ENCODE results near the gene R3HDM4. TPM values are rescaled to one million over a fixed set of nuclear protein-coding genes. Genes with fewer than 3 reads are reported as not detected.

The R3HDM4 gene
- total RNA-seq, 1 experiment from 2014 or later: 23.0 TPM

GRCh38 chr19:947707-948539, 34.9 kb upstream of the R3HDM4 start:
- DNase-seq (ENCODE audit: low spot score): no peak

- no peak for DNase-seq (ENCODE audit: low spot score)
These were observed 34.2 kb upstream of the R3HDM4 start for GRCh38 chr19:947090-947706.

- DNase-seq (ENCODE audit: low spot score): no peak
These were observed 32.6 kb upstream of the R3HDM4 start for GRCh38 chr19:945401-946252.

GRCh38 chr19:944663-945241, 31.7 kb upstream of the R3HDM4 start:
- no peak for DNase-seq (ENCODE audit: low spot score)

GRCh38 chr19:944171-944567, 31.1 kb upstream of the R3HDM4 start:
- no peak for DNase-seq (ENCODE audit: low spot score)

GRCh38 chr19:943551-944170, 30.6 kb upstream of the R3HDM4 start:
- no peak for DNase-seq (ENCODE audit: low spot score)

- DNase-seq (ENCODE audit: low spot score): no peak
These were observed 29.2 kb upstream of the R3HDM4 start for GRCh38 chr19:942133-942645.

GRCh38 chr19:941292-942132, 28.5 kb upstream of the R3HDM4 start:
- no peak for DNase-seq (ENCODE audit: low spot score)

GRCh38 chr19:940591-941291, 27.7 kb upstream of the R3HDM4 start:
- DNase-seq (ENCODE audit: low spot score): peak; percentile 84

- no peak for DNase-seq (ENCODE audit: low spot score)
These were observed 26.9 kb upstream of the R3HDM4 start for GRCh38 chr19:939922-940321.

- no peak for DNase-seq (ENCODE audit: low spot score)
These were observed 26.4 kb upstream of the R3HDM4 start for GRCh38 chr19:939439-939838.

- no peak for DNase-seq (ENCODE audit: low spot score)
These were observed 25.4 kb upstream of the R3HDM4 start for GRCh38 chr19:938233-938923.

- DNase-seq (ENCODE audit: low spot score): no peak
These were observed 24.3 kb upstream of the R3HDM4 start for GRCh38 chr19:937259-937694.

GRCh38 chr19:936175-936546, 23.1 kb upstream of the R3HDM4 start:
- no peak for DNase-seq (ENCODE audit: low spot score)

- DNase-seq (ENCODE audit: low spot score): peak; percentile 84
These were observed 22.0 kb upstream of the R3HDM4 start for GRCh38 chr19:934865-935479.

- no peak for DNase-seq (ENCODE audit: low spot score)
These were observed 21.3 kb upstream of the R3HDM4 start for GRCh38 chr19:934197-934840.

- DNase-seq (ENCODE audit: low spot score): no peak
These were observed 20.5 kb upstream of the R3HDM4 start for GRCh38 chr19:933553-933882.

Measured in A172 (cell line).